Endothelial cell of umbilical vein (primary cell): ENCODE results near the gene LRRC23. TPM values are rescaled to one million over a fixed set of nuclear protein-coding genes. Genes with fewer than 3 reads are reported as not detected.
A peak's percentile ranks its signal among the peaks of the same experiment; 100 is the strongest.

Experiments
- BruUV-seq: library from RNA; stranded (reverse); fragments of 400-500 nt; replicated peaks from 2 replicates; lab custom pipeline; 2021; lab: Mats Ljungman, UMichigan
- CTCF ChIA-PET: fragments of 300-600, 350-600 bp; sonication (Branson Sonifier 250); formaldehyde crosslinking; loops from one replicate; lab custom pipeline; 2021; ENCODE audit warnings: antibody characterized with exemption, inconsistent platforms; lab: Charles Lee
- POLR2A ChIA-PET: fragments of 300-600, 350-600 bp; sonication (Branson Sonifier 250); formaldehyde crosslinking; loops from one replicate; lab custom pipeline; 2021; ENCODE audit warnings: antibody characterized with exemption, inconsistent platforms; lab: Charles Lee
- DNase-seq: peaks from one replicate; pipeline ENCODE4 v3.0.0-alpha.2; 2011; ENCODE audit warnings: low read depth, low spot score
- FAIRE-seq: peaks from 2 replicates; lab custom pipeline; 2011; peaks lifted over from hg19 to GRCh38; lab: Jason Lieb, UNC
- H2AFZ ChIP-seq: 2 replicates; pipeline ENCODE4 v1.6.0; 2012; ENCODE audit warnings: low read depth, low read length, control low read depth, inconsistent platforms
- H3K27ac ChIP-seq: 2 replicates; pipeline ENCODE4 v1.5.1; 2011; ENCODE audit warnings: low read depth, mild to moderate bottlenecking, control low read depth, low read length, moderate library complexity; ENCODE audit not compliant: insufficient read depth
- H3K27me3 ChIP-seq, 2 experiments: 2 replicates each; pipeline versions ENCODE4 v1.6.0 to v1.6.1; 2011; ENCODE audit warnings: low read length in 2 of 2, mixed read lengths in 1 of 2; ENCODE audit not compliant: control insufficient read depth in 2 of 2, insufficient read depth in 2 of 2
- H3K36me3 ChIP-seq, 2 experiments: 2 replicates in 1 of 2; 3 replicates in 1 of 2; pipeline ENCODE4 v1.5.1; 2011; ENCODE audit warnings: low read length in 2 of 2, mild to moderate bottlenecking in 1 of 2, moderate library complexity in 1 of 2; ENCODE audit not compliant: control insufficient read depth in 2 of 2, insufficient read depth in 2 of 2; ENCODE audit errors: extremely low read depth in 1 of 2
- H3K4me1 ChIP-seq: 3 replicates; pipeline ENCODE4 v1.5.1; 2011; ENCODE audit warnings: mild to moderate bottlenecking, low read length; ENCODE audit not compliant: control insufficient read depth, insufficient read depth; ENCODE audit errors: extremely low read depth
- H3K4me2 ChIP-seq: 2 replicates; pipeline ENCODE4 v1.6.1; 2011; ENCODE audit warnings: low read length, control low read depth, mixed read lengths; ENCODE audit not compliant: insufficient read depth
- H3K4me3 ChIP-seq, 3 experiments: fragments of 200-600 bp in 1 of 3; sonication (generic), shearing (Covaris generic) in 1 of 3; replicated peaks in 1 of 3; 2 replicates each; pipeline ENCODE4 v1.5.1; 2011 to 2016; ENCODE audit warnings: control low read depth in 3 of 3, low read length in 3 of 3, mild to moderate bottlenecking in 2 of 3, inconsistent platforms in 1 of 3, low read depth in 1 of 3, moderate library complexity in 1 of 3; ENCODE audit not compliant: insufficient read depth in 1 of 3
- H3K79me2 ChIP-seq: 2 replicates; pipeline ENCODE4 v1.6.0; 2012; ENCODE audit warnings: low read length, inconsistent platforms; ENCODE audit not compliant: control insufficient read depth, insufficient read depth
- H3K9ac ChIP-seq: replicated peaks from 2 replicates; pipeline ENCODE3; 2011; ENCODE audit warnings: low read length, control low read depth; ENCODE audit not compliant: insufficient read depth; ENCODE audit errors: extremely low read depth
- H3K9me1 ChIP-seq: replicated peaks from 3 replicates; pipeline ENCODE4 v1.6.0; 2011; ENCODE audit warnings: mild to moderate bottlenecking, low read length; ENCODE audit not compliant: control insufficient read depth, insufficient read depth; ENCODE audit errors: extremely low read depth
- H3K9me3 ChIP-seq: replicated peaks from 2 replicates; pipeline ENCODE4 v1.5.1; 2012; ENCODE audit warnings: low read length, inconsistent platforms; ENCODE audit not compliant: control insufficient read depth, insufficient read depth
- H4K20me1 ChIP-seq: replicated peaks from 2 replicates; pipeline ENCODE3; 2011; ENCODE audit warnings: mild to moderate bottlenecking, low read length; ENCODE audit not compliant: control insufficient read depth, insufficient read depth; ENCODE audit errors: extremely low read depth
- CTCF ChIP-seq, 2 donors: IDR thresholded peaks; 1 replicate in 1 of 2; 2 replicates in 1 of 2; pipeline ENCODE4 v1.5.1; 2011; ENCODE audit warnings: low read length in 2 of 2, mild to moderate bottlenecking in 2 of 2, moderate library complexity in 2 of 2, control low read depth in 1 of 2, inconsistent platforms in 1 of 2, low read depth in 1 of 2; ENCODE audit not compliant: insufficient read depth in 1 of 2; ENCODE audit errors: extremely low read depth in 1 of 2
- EZH2 ChIP-seq: IDR thresholded peaks from 2 replicates; pipeline ENCODE4 v1.6.1; 2012; ENCODE audit warnings: borderline replicate concordance, low read depth, mild to moderate bottlenecking, moderate library complexity, low read length, inconsistent platforms; ENCODE audit not compliant: severe bottlenecking
- GATA2 ChIP-seq: IDR thresholded peaks from 2 replicates; pipeline ENCODE4 v1.7.0; 2011; ENCODE audit warnings: low read depth, mild to moderate bottlenecking, moderate library complexity, mixed read lengths, low read length; ENCODE audit not compliant: insufficient read length, insufficient read depth
- JUN ChIP-seq: IDR thresholded peaks from 2 replicates; pipeline ENCODE4 v1.6.1; 2011; ENCODE audit warnings: borderline replicate concordance, low read depth; ENCODE audit not compliant: insufficient read length, insufficient read depth
- MAX ChIP-seq: IDR thresholded peaks from 2 replicates; pipeline ENCODE4 v1.6.1; 2011; ENCODE audit not compliant: insufficient read depth, insufficient read length
- MYC ChIP-seq: IDR thresholded peaks from one replicate; pipeline ENCODE4 v1.6.1; 2011; ENCODE audit warnings: mild to moderate bottlenecking, low read depth, low read length
- POLR2A ChIP-seq: IDR thresholded peaks from 2 replicates; pipeline ENCODE4 v1.6.1; 2012; ENCODE audit warnings: low read depth, mild to moderate bottlenecking, control low read depth, low read length
- dilution Hi-C: fragments of 300-500 bp; cut with MboI; formaldehyde crosslinking; loops from one replicate; pipeline ENCODE4 v1.15.0; 2019; ENCODE audit warnings: low sequenced_read_pairs; ENCODE audit not compliant: extremely low pct_ligation_motif_present
- intact Hi-C: fragments of 100-400 bp; cut with micrococcal nuclease; formaldehyde crosslinking; loops from one replicate; pipeline ENCODE4 v1.10.0; 2022
- polyA plus RNA-seq, 4 experiments: library from polyadenylated mRNA; depleted of rRNA in 3 of 4; stranded (reverse) in 3 of 4; unstranded in 1 of 4; fragments of >200 nt; gene quantifications; 2 replicates each; pipeline versions ENCODE4 v1.2.1 to v1.2.3, GENCODE V29; 2011 to 2012; ENCODE audit warnings: missing spikeins in 1 of 4
- total RNA-seq: library from RNA; stranded (reverse); gene quantifications from 2 replicates; pipeline ENCODE4 v1.2.3, GENCODE V29; 2021

The LRRC23 gene
- total and polyA plus RNA-seq, 2 donors (not counting 3 experiments of a cell fraction or from before 2014, with no cell fraction given): 3.1 to 3.5 TPM

DNA sequence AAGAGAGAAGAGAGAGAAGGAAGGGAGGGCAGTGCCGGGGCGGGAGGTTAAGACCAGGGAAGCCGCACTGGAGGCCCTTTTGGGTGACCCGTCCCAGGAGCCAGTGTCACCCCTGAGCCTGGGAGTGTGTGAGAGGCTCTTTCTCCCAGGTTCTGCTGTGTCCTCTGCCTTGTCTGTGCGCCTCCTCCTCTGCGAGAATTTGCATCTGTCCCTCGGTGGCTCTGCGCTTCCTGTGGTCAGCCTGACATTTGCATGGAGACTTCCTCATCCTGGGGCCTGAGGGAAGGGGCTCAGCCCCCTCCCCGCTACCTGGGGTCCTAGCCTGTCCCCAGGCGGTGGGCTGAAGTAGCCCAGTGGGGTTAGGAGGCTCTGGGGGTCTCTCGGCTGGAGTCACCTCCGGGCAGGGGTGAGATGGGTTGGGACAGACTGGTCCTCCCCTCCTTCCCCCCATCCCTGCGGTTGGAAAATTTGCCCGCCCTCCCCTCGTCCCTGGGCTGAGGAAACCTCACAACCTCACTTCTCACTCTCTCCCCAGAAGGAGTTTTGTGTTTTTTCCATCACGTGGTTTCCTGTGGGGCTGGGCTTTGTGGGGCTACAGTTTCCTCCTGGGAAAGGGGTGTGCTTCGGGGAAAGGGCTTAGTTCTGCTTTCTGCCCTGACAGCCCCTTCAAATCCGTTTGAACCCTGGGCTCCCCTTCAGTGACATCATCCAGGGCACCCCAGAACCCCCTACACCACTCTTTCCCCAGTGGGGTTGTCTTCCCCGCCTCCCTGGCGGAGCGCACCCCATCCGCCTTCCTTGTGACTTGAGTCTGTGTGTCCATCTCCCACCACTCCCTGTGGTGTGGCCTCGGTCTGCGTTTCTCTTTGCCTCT, 49.1 kb downstream of the LRRC23 start:
- H3K79me2 ChIP-seq: no peaks in the 10 kb centered on the region
- ChIA-PET CTCF (interaction anchor here (1.2 to 2.2 kb wide), 5 partner anchors 8 to 16 kb away, joined by 3 to 12 read pairs (median 8); partner anchors contain the start of genes C12orf57 and RNU7-1), POLR2A (no interaction called here)
- H2AFZ ChIP-seq: peak overlapping the region; percentile 52
- H3K4me1 ChIP-seq: peaks cover 17% of the 10 kb centered on the region
- no peak overlapping the region for H3K9ac ChIP-seq
- H4K20me1 ChIP-seq: no peaks in the 10 kb centered on the region
- H3K27me3 ChIP-seq: no peaks in the 10 kb centered on the region
- FAIRE-seq (peak; percentile 72), DNase-seq (peak; percentile 46)
- TF ChIP-seq EZH2: no peak
- TF ChIP-seq CTCF (IDR thresholded peaks at IDR 0.05; ENCODE audit: extremely low read depth in 1 of 2, insufficient read depth in 1 of 2, low read depth in 1 of 2, low read length in 2 of 2): no peak
- TF ChIP-seq POLR2A: no peak
- TF ChIP-seq GATA2: no peak
- no peak for TF ChIP-seq MYC
- no peak for TF ChIP-seq JUN
- peak; percentile 19 for TF ChIP-seq MAX
- H3K9me1 ChIP-seq: no peaks in the 10 kb centered on the region
- intact Hi-C loops (no loop called here), dilution Hi-C loops (no loop called here)
- H3K27ac ChIP-seq: no peak overlapping the region
- H3K4me3 ChIP-seq: no peak overlapping the region
- no peaks in the 10 kb centered on the region for H3K9me3 ChIP-seq
- BruUV-seq: no TSS peak
- no peaks in the 10 kb centered on the region for H3K36me3 ChIP-seq
- no peak overlapping the region for H3K4me2 ChIP-seq
